NCI-H2081 treated with DMSO at 0.1 percent for 48 hours (cell line): ENCODE measurements around the gene TUFM.
"Not testable (repeated sequence)": the region's sequence is repeated elsewhere in the genome, so short reads cannot be mapped to it uniquely, and the experiment has no call there.

ENCODE experiments used
- DNase-seq: peaks from one replicate; lab custom pipeline; 2025; lab: John Stamatoyannopoulos, UW

Gene TUFM

DNA sequence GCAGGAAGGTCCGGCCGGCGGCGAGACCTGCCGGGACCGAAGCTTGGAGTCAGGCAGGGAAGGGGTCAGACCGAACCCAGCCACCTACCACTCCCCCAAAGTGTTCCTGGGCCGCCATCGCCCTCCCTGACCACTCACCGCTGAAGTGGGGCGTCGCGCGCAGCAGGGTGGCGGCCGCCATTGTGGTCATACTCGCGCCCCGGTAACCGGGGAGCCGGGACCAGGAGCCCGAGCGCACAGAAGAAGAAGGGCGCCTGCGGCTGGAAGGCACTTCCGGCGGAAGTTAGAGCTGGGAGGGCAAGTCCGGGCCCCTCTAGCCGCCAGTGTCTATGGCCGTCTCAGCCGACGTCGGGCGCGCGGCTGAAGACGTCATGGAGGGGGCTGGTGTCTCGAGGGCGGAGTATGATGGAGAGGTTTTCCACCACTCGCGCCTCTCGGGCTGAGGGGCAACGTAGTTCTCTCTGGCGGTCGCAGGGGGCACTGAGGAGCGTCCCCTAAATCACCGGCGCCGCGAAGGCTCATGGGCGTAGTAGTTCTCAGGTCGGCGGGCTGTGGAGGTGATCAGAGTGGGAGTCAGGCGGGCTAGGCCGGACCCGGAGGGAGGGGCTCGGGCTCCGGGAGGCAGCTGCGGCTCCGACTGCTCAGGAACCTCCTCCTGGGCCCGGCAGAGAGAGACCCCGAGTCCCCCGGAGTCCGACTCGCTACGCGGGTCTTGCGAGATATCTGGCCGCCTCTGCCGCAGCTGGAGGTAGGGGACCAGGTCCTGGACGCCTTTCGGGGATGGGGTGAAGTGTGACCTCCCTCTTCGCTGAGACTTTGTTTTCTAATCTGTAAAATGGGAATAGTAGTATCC is at the start of gene TUFM:
Gene TUFM, minus strand, starts transcription at position 269 of the 853 bp plus-strand sequence. Its CDS starts 79 bp downstream, at position 190.
- DNase-seq, result peak; percentile 79

- DNase-seq, result no peak
These were observed 49.5 kb upstream of the TUFM start for GRCh38 chr16:28895609-28896008.

DNA sequence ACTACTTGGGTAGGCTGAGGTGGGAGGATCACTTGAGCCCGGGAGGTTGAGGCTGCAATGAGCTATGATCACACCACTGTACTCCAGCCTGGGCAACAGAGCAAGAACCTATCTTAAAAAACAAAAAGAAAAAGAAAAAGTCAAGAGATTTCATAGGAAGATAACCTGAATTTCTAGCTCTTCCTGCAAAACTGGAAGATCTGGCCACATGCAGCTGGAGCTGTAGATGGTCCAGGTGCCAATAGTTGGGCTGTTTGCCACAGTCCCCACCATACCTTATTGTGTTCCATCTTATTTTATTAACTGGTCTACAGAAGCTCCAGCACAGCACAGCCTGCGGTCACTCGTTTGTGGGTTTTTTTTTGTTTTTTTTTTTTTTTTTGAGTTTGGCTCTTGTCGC is 47.1 kb upstream of the TUFM start:
- DNase-seq, result no peak

GRCh38 chr16:28891964-28892890 is 46.1 kb upstream of the TUFM start:
- no peak for DNase-seq

DNA sequence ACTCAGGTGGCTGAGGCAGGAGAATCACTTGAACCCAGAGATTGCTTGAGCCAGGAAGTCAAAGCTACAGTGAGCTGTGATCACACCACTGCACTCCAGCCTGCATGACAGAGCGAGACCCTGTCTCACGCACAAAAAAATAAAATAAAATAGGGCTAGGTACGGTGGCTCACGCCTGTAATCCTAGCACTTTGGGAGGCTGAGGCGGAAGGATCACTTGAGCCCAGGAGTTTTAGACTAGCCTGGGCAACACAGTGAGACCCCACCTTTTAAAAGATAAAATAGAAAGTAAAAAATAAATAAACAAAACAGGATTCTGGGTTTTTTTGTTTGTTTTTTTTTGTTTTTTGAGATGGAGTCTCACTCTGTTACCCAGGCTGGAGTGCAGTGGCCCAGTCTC is 44.2 kb upstream of the TUFM start:
- DNase-seq, result not testable (repeated sequence)

DNA sequence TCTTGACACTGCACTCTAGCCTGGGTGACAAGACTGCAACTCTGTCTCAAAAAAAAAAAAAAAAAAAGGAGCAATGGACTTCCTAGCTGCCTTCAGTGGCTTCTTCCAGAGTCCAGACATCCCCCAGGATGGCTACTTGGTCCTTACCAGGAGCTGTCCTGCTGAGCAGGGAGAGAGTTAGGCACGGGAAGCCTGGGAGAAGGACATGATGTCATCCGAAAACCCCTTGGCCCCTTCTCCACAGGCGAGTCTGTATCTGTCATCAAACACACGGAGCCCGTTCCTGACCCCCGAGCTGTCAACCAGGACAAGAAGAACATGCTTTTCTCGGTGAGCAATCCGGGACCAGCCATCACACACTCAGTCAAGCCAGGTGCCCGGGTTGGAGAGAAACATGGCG is 40.8 kb upstream of the TUFM start:
- no peak for DNase-seq

- DNase-seq, result no peak
These were observed 37.9 kb upstream of the TUFM start for GRCh38 chr16:28884045-28884444.

DNA sequence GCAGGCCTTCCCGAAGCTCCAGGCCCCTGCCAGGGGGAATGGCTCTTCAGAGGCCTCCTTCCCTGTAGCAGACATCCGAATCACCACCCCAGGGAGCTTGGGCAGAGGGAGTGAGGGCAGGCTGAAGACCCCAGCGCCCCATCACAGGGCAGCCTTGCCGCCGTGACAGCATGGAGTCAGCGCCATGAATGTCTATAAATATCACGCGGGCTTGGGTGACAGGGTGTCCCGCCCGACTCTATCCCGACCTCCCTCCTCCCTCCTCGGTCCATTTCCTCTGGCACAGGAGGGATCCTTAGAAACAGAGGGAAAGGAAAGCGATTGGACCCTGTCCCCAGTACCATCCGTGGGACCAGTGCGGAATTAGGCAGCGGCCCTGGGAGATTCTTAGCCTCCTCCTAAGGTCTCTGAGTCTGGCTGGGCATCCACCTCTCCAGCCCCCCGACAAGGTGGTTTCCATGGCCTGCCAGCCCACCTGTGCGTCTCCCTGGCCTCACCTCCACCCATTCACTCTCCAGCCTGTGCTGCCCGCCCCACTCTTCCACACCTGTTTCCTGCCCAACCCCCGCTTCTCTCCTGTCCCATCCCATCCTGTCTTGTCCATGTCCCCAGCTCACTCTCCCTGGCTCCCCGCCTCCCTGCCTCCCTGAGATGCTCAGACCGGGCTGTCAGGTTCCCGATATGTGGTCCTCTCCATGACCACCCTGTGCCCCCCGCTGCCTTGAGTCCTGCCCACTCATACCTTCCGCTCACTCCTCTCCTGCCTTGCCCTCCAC is 37.3 kb upstream of the TUFM start:
- DNase-seq, result no peak

- DNase-seq, result no peak
These were observed 36.5 kb upstream of the TUFM start for GRCh38 chr16:28882551-28883160.

DNA sequence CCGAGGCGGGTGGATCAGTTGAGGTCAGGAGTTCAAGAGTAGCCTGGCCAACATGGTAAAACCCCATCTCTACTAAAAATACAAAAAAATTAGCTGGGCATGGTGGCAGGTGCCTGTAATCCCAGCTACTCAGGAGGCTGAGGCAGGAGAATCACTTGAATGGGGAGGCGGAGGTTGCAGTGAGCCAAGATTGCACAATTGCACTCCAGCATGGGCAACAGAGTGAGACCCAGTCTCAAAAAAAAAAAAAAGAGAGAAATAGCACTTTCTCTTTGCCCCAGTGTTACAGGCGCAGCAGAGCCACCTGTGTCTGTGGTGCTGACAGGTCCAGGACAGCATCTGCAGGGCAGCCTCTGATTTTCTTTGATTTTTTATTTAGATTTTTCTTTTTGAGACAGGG is 35.4 kb upstream of the TUFM start:
- DNase-seq, result not testable (repeated sequence)

DNA sequence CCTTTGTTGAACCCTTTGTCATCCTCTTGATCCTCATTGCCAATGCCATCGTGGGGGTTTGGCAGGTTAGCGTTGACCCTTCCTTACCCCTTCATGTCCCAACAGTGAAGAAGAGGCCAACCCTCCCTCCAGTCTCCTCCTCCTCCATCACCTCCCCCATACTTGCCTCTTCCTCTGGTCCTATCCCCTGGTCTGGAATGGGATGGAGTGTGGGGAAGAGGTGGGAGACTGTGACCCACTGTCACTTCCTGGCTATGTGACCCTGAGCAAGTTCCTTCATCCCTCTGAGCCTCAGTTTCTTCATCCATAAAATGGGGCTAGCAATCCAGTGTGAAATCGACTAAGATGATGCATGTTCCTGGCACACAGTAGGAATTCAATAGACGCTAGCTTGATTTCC is 34.8 kb upstream of the TUFM start:
- no peak for DNase-seq

GRCh38 chr16:28880589-28880915 is 34.4 kb upstream of the TUFM start:
- no peak for DNase-seq

DNA sequence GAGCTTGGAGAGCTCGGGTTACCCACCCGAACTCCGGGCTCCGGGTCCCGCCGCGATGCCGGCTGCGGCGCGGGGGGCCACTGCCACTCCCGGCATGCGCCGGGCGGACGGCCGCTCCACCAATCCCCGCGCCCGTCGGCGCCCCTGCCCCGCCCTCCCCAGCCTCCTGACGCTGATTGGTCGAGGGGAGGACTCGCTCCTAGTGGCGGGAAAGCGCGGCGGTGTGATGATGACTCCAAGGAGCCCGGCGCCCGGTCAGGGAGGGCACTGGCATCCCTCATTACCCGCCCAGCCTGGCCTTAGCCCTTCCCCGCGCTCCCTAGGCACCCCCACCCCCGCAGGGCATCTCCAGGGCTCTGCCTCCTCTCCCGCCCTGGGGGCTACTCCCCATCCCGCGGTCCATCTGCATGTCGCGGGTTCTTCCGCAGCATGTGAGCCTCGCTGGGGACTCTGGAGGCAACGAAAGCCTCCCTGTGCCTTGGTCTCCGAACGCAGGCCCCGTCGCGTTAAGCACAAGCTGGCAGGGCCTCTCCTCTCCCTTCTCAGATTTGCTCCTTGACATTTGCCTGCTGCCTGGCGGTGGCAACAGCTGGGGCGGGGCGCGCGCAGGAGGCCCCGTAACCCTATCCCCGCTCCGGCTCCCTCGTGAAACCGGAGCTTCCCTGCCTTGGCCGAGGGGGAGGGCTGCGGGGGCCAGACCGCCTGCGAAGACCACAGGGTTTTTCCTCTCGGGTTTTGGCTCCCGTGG is 33.9 kb upstream of the TUFM start:
- peak; percentile 21 for DNase-seq

DNA sequence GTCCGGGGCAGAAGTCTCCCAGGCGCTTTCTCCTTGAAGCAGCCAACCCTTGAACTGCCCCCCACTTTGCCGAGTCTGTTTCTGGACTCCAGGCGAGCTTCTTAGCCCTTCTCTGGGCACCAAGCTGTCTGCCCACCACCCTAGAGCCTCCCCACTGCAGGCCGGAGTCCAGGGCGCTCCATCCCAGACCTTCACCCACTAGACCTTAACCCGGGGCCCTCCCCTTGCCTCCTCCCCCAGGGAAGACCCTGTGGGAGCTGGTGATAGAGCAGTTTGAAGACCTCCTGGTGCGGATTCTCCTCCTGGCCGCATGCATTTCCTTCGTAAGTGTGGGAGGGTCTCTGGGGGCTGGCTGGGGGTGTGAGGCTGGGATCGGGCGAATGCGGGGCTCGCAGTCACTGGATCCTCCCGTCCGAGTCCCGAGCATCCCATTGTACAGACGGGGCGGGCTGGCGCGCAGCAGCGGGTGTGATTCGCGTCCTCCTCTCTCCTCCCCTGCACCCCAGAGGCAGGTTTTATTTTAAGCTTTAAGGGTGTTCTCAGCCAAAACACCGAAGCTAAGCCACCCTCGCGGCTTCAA is 33.2 kb upstream of the TUFM start:
- no peak for DNase-seq

- DNase-seq, result no peak
These were observed 32.2 kb upstream of the TUFM start, which contains the start of gene ATP2A1 for GRCh38 chr16:28878083-28878926. TSS of gene ATP2A1 (plus strand) at chr16:28878488. CDS start at chr16:28878672, 184 bp downstream.

- no peak for DNase-seq
These were observed 31.5 kb upstream of the TUFM start for GRCh38 chr16:28877655-28878000.

DNA sequence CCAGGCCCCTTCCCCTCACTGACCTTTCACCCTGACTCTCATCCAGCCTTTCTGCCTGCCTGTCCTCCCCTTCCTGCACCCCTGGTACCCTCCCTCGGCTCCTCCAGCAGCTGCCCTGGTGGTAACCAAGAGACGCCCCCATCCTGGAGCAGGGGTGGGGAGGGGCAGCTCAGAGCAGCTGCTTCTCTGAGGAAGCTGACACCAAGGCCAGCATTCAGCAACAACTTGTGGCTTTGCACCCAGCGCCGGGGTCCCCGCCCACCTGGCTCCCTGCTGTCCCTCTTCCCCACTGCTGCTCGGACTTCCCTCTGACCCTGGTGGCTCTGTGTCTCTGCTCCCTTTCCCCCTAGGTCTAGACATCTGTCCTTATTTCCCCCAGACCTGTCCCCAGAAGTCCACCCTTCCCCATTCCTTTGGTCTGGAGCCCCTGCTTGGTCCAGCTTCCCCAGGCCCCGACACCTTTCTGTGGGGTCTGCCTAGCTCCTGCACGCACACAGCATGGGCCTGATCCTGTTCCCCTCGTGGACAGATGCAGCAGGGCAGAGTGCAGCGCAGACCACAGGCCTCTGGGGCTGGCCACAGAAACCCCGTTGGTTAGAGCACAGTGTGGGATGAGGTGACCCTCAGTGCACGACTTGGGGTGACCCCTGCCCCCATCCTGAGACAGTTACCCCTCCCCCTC is 31.0 kb upstream of the TUFM start:
- no peak for DNase-seq

DNA sequence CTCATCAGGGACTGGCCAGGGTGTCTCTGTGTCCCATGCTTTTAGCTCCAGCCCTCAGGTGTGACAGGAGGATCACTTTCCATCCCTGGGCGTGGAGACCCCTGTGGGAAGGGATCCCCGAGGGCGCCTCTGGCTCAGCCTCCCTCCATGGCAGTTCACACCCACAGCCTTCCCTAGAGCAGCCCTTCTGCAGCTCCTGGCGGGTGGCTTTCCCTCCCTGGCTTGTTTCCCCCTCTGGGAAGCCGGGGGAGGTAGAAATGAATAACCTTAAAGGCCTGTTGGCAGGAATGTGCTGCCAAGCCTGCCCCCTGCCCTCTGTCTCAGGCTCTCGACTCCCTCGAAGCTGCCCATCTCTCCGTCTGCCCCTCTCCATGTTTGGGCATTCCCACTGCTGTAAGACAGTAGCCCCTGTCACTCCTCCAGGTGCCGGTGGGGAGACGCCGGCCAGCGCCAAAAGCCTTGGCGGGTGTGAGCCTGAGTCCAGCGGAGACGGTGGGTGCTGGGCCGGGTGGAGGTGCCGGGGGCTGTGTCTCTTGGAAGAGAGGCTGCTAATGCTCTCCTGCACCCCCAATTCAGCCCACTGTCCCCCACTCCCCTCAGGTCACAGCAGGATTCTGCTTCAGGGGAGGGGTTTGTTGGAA is 30.0 kb upstream of the TUFM start:
- no peak for DNase-seq
